CD4-positive, alpha-beta T cell treated with Interleukin-4 for 1 hour (primary cell): Measurements from ENCODE around the gene RNF212.
"Not testable (repeated sequence)": the region's sequence is repeated elsewhere in the genome, so short reads cannot be mapped to it uniquely, and the experiment has no call there.

Experiments used
- DNase-seq, 2 donors: peaks; one replicate each; pipeline ENCODE4 v3.0.0-alpha.2; 2020 to 2022

Gene RNF212

GRCh38 chr4:1060621-1061020 is 52.7 kb downstream of the RNF212 start:
- DNase-seq = no peak

- DNase-seq = no peak
These were observed 53.2 kb downstream of the RNF212 start for GRCh38 chr4:1060121-1060520.

- no peak for DNase-seq
These were observed 54.2 kb downstream of the RNF212 start for GRCh38 chr4:1058997-1059665.

GRCh38 chr4:1058198-1058996 is 55.0 kb downstream of the RNF212 start:
- no peak for DNase-seq

DNA sequence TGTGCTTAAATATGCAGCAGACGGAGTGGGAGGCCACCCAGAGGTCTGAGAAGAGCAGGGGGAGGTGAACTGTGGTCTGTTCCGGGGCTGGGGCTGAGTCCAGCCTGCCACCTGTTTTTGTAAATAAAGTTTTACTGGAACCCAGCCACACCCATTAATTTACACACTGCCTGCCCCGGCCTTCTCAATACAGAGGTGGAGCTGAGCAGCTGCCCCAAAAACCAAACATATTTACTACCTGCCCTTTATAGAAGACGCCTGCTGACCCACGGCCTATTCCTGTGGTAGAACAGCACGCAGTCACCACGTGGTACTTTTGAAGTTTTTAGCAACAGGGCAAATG is 56.0 kb downstream of the RNF212 start:
- no peak for DNase-seq

DNA sequence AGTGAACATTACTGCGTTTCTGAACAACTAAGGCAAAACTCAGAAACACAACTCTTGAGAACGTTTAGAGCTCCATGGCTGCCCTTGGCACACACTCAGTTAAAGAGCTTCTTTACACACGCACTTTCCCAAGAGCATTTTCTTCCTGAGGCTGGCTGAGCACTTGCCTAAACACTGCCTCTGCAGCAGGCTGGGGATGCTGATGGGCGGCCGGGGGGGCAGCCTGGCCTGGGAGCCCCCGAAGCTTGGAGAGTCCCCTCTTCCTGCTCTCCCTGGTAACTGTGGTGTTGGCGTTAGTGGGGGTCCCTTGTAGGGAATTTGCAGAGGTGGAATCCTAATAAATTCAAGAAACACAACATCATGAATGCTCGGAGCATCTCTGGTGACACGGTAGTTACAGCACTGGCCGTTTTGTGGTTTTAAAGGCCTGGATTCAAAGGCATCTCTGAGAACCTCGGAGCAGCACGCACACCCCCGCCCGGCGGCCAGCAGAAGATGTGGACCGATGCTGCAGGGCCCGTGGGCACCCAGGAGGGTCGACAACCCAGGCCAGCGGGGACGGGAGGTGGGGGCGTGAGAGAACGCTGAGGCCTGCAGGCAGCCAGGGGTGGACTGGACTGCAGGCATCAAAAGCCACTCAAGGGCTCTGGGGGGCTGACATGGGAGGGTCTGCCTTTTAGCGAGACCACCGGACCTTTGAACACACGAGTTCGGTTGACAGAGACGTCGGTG is 56.5 kb downstream of the RNF212 start:
- DNase-seq = no peak

GRCh38 chr4:1055721-1056590 is 57.4 kb downstream of the RNF212 start:
- DNase-seq = peak; percentile 88 to 90

DNA sequence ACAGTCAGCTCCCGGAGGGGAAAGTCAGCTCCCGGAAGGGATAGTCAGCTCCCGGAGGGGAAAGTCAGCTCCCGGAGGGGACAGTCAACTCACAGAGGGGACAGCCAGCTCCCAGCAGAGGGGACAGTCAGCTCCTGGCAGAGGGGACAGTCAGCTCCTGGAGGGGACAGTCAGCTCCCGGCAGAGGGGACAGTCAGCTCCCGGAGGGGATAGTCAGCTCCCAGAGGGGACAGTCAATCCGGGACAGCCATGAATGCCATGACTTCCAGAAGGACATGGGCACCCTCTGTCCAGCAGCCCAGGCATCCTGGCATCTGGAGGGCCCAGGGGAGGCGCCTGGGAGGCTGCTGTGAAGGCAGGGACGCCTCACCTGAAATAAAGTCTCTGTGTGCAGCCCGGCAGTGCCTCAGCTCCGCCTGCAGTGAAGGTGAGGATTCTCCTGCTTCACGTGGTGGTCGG is 58.1 kb downstream of the RNF212 start:
- not testable (repeated sequence) for DNase-seq

- DNase-seq = not testable (repeated sequence)
These were observed 58.6 kb downstream of the RNF212 start for GRCh38 chr4:1054696-1055242.

- not testable (repeated sequence) for DNase-seq
These were observed 59.5 kb downstream of the RNF212 start for GRCh38 chr4:1053891-1054290.

DNA sequence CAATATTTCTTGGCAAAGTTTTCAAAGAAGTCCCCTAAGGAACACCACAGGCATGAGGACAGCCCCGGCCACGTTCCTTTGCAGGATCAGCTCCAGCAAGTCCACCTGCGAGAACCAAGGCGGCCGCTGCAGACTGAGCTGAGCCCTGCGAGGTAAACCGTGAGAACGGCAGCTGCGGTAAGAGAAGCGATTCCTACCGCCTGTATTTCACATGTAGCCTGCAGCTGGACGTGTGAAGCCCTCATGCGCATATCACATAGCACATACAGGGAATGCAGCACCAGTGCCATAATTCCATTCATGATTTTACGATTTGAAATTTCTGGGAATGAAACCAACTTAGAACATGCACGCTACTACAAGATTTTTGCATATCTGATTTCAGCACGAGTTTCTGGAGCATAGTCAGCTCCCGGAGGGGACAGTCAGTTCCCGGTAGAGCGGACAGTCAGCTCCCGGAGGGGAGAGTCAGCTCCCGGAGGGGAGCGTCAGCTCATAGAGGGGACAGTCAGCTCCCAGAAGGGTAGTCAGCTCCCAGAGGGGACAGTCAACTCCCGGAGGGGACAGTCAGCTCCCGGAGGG is 60.2 kb downstream of the RNF212 start:
- no peak for DNase-seq

DNA sequence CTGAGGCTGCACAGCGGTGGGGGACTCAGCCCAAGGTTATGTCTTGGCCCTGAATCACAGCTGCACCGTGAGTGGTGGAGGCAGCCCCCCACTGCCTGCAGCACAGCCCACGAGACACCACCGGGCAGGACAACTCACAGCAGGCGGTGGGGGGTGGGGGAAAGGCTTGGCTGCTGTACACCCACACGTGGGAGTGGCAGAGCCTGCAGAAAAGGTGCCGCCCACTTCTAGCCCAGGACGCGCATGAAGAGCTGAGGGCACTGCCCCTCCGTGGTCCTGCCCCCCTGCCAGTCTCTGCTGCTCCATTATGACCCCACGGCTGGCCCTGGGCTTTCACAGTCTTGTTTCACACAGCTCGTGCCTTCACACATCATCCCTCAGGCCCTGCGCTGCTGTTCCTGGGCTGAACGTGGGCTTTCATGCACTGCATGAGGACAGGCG is 61.1 kb downstream of the RNF212 start:
- no peak for DNase-seq

- no peak for DNase-seq
These were observed 61.9 kb downstream of the RNF212 start for GRCh38 chr4:1051472-1051871.

DNA sequence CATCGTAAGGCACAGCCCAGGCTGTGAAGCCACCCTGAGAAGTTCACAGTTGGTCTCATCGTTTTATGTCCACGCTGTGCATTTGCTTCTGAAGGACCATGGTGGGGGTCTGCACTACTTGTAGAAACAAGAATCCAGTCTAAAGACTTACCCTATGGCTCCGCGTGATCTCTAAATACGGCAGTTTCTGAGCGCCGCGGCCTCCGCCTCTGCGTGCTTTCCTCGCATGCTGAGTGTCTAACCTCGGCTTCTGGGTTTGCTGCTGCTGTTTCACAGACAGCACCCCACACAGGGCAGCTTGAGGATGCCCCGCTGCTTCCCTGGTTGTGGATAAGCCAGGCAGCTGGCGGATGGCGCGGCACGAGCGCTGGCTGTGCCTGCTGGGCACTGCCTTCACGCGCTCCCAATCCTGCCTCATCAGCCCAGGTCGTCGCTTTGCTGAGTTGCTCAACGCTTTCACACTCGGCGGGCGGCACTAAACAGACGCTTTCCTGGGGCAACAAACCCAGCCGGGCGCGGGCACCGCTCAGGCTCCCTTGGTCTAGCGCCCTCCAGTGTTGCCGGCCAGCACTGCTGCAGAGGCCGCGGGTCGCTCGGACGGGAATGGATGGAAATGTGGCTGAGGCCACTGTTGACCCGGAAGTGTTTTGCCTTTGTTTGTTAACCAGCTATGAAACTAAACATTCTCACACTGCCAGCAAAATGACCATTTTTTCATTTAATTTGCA is 62.7 kb downstream of the RNF212 start:
- DNase-seq = no peak

GRCh38 chr4:1049591-1049905 is 63.8 kb downstream of the RNF212 start:
- DNase-seq = no peak

DNA sequence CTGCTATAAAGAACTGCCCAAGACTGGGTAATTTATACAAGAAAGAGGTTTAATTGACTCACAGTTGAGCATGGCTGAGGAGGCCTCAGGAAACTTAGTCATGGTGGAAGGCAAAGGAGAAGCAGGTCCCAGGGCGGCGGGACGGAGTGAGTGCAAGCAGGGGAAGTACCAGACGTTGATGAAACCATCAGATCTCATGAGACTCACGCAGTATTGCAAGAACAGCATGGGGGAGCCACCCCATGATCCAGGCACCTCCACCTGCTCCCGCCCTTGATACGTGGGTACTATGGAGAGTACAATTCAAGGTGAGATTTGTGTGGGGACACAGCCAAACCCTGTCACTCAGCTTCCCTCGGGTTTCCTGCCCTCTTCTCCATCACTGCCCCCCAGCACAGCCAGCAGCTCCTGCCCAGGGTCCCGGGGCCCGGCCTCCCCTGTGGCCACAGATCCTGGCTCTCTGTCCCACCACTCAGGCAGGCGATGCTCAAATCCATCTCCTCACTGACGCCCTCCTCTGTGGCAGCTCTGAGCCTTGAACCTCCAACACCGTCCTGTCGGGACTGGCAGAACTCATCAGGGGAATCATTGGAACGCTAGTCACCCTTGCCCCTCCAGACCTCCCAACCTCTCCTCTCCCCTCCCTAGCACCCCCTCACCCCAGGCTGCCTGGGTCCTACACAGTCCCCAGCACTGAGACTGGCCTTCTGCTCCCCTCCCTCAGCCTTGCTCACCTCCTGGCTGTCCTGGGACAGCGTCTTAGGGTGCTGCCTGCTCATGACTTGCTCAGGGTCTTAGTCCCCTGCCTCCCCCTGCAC is 64.4 kb downstream of the RNF212 start:
- DNase-seq = peak in 1 of 2 donors; percentile 50

- DNase-seq = no peak
These were observed 65.2 kb downstream of the RNF212 start for GRCh38 chr4:1047976-1048772.

DNA sequence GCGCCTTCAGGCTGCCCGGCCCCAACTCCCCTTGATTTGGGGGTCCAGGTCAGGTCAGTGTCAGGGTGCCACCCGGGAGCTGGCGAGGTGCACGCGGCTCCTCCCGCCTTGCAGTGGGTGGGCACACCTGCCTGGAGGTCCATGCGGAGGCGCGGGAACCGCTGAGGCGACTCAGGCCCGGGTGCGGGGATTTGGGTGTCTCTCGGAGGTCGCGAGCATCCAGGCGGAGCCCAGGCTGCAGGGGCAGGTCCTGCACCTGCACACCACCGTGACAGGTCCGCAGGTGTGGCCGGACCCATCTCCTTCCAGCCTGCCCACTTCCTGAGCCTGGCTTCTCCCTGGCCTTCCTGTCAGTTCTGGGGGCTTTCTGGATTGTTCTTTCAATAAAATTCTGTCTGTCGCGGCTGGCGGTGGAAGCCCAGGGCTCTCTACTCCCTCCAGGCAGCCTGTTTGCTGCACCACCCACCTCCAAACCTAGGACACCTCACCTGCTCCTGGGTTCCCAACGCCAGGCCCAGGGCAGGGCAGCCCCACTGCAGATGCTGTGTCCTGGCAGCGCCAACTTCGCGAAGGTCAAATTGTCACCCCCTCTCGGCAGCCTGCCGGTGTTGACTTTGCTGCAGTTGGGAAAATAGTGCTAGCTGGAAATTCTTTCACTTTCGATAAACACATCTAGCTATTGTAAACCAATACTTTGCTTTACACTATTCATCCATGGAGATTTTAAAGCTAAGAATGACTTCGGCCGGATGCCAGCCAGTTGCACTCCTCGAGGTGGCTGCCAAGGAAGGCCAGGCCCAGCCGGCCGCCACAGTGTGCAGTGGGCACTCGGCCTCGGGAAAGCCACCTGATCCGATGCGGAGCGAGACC is 66.0 kb downstream of the RNF212 start:
- DNase-seq = no peak

- DNase-seq = not testable (repeated sequence)
These were observed 66.8 kb downstream of the RNF212 start for GRCh38 chr4:1046581-1047011.
